ENCODE measurements around the gene NPSR1.

The NPSR1 gene

DNA sequence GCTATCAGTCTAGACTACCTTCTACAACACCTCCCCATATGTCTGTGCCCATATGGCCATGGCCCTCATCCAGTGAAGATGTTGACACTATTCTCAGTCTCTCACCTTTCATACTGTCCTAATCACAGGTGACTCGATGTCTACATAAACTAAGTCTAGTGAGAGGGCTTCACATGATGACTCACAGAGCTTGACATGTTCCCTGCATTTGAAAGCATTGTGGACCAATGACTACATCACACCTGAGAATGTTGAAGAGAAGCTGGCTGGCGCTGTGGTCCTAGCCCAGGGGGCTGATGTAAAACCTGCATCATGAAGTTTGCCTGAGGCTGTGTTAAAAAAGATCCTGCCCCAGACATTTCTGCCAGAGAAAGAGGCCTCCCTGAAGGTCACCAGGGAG, 167.2 kb downstream of the NPSR1 start:
- H3K27ac ChIP-seq, result no peak overlapping the region
- 0 out of 2 replicates have a peak, but pooled peaks cover 6% of the 10 kb centered on the region for H3K4me1 ChIP-seq
- H3K9me3 ChIP-seq, result no peaks in the 10 kb centered on the region
- no peak overlapping the region for H3K9ac ChIP-seq
- no peaks in the 10 kb centered on the region for H3K36me3 ChIP-seq
- H4K20me1 ChIP-seq, result no peaks in the 10 kb centered on the region
- H3K4me3 ChIP-seq, result no peak overlapping the region
- H3K4me2 ChIP-seq, result no peak overlapping the region
- no peaks in the 10 kb centered on the region for H3K27me3 ChIP-seq
- TF ChIP-seq Cebpa-rat (IDR thresholded peaks at IDR 0.05), result no peak

DNA sequence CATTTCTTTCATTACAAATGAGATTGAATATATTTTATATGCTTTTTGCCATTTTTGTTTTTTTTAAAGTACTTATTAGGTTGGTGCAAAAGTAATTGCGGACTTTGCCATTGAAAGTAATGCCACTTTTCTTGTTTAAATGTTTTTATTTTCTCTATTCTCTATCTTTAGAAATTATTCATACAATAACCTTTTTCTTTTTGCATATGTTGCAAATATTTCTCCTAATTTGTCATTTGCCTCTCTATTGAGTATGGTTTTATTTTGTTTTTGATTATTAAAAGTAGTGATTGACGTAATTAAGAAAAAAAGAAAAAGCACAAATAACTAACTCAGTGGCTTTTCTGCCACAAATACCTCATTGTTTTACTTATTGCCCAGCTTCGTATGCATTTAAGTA, 172.4 kb downstream of the NPSR1 start:
- H3K4me1 ChIP-seq, result 0 out of 2 replicates have a peak, but pooled peaks cover 6% of the 10 kb centered on the region
- H3K9me3 ChIP-seq, result no peaks in the 10 kb centered on the region
- no peaks in the 10 kb centered on the region for H3K27me3 ChIP-seq
- no peak overlapping the region for H3K4me2 ChIP-seq
- H3K9ac ChIP-seq, result no peak overlapping the region
- TF ChIP-seq Cebpa-rat (IDR thresholded peaks at IDR 0.05), result no peak
- no peak overlapping the region for H3K4me3 ChIP-seq
- no peak overlapping the region for H3K27ac ChIP-seq
- no peaks in the 10 kb centered on the region for H3K36me3 ChIP-seq
- no peaks in the 10 kb centered on the region for H4K20me1 ChIP-seq

DNA sequence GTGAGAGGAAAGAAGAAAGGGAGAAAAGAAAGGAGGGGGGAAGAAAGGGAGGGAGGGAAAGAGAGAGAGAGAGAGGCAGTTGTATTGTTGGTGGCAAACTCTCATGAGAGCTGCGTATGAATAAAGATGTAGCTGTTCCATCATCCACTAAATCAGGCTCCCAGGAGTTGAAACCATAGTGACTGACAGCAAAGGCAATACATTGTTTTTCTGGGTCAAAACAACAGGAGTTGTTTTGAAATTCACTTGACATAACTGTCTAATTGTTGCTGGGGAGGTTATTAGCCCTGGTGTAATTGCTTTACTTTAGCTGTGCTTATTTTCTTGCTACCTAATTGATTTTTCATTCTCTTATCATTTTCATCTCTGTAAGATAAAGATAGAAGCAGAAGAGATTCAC, 173.4 kb downstream of the NPSR1 start:
- Histone ChIP-seq H3K9ac (no peak overlapping the region), H3K4me1 (no peaks in the 10 kb centered on the region), H3K27me3 (no peaks in the 10 kb centered on the region), H3K9me3 (no peaks in the 10 kb centered on the region), H3K27ac (no peak overlapping the region), H4K20me1 (no peaks in the 10 kb centered on the region), H3K4me2 (no peak overlapping the region), H3K4me3 (no peak overlapping the region), H3K36me3 (no peaks in the 10 kb centered on the region)
- no peak for TF ChIP-seq Cebpa-rat (IDR thresholded peaks at IDR 0.05)

DNA sequence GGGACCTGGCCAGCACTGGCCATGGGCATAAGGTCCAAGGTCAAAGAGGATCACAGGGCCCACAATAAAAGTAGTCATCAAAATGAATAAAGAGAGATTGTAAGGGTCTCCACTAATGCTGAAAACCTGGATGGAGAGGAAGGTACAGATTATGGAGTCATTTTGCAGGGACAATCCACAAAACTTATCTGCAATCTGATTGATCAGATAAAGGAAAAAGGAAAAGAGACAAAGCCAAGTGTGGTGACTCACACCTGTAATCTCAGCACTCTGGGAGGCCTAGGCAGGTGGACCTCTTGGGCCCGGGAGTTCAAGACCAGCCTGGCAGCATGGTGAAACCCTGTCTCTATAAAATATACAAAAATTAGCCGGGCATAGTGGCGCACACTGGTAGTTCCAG, 174.0 kb downstream of the NPSR1 start:
- no peak overlapping the region for H3K4me3 ChIP-seq
- no peaks in the 10 kb centered on the region for H3K27me3 ChIP-seq
- H3K27ac ChIP-seq, result no peak overlapping the region
- H3K4me2 ChIP-seq, result no peak overlapping the region
- no peak for TF ChIP-seq Cebpa-rat (IDR thresholded peaks at IDR 0.05)
- H3K9ac ChIP-seq, result no peak overlapping the region
- no peaks in the 10 kb centered on the region for H3K9me3 ChIP-seq
- no peaks in the 10 kb centered on the region for H4K20me1 ChIP-seq
- H3K36me3 ChIP-seq, result no peaks in the 10 kb centered on the region
- no peaks in the 10 kb centered on the region for H3K4me1 ChIP-seq

DNA sequence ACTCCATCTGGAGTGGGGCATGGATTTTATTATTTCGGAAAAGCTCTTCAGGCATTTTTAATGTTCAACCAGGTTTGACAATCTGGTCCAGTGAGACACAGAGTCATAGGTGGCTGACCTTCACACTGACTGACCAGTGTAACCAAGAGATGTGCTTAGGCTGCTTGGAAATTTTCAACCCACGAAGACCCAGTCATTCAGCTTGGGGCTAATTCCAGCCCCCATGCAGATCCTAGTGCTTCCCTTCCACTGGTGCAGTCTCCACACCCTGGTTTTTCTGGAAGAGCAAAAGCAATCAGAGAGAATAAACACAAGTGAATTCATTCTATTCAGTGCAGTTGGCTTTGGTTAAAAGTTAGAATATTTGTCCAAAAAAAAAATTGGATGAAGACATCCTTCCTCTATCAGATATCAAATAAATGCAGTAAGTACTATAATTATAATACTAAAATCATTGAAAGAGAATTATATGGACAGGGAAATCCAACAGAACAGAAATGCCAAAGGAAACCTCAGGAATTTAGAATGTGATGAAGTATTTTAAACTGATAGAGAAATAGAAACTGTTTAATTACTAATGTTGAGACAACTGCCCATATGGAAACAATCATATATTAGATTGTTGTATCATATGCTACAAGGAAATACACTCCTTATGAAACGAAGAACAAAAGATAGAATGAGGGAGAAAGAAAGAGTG, 178.0 kb downstream of the NPSR1 start:
- Histone ChIP-seq H3K9me3 (no peaks in the 10 kb centered on the region), H3K27me3 (no peaks in the 10 kb centered on the region)

GRCh38 chr7:34837316-34837715, 179.3 kb downstream of the NPSR1 start:
- Histone ChIP-seq H3K4me1 (no peaks in the 10 kb centered on the region), H3K4me3 (no peak overlapping the region), H3K4me2 (no peak overlapping the region), H3K27me3 (no peaks in the 10 kb centered on the region), H4K20me1 (no peaks in the 10 kb centered on the region), H3K9me3 (no peaks in the 10 kb centered on the region), H3K9ac (no peak overlapping the region), H3K36me3 (no peaks in the 10 kb centered on the region), H3K27ac (no peak overlapping the region)
- TF ChIP-seq Cebpa-rat (IDR thresholded peaks at IDR 0.05), result no peak

More for the DNA sequence above, 178.0 kb downstream of the NPSR1 start:
- H3K4me1 ChIP-seq, result no peaks in the 10 kb centered on the region
- H3K36me3 ChIP-seq, result no peaks in the 10 kb centered on the region
- no peak overlapping the region for H3K4me2 ChIP-seq
- no peaks in the 10 kb centered on the region for H4K20me1 ChIP-seq
- no peak for TF ChIP-seq Cebpa-rat (IDR thresholded peaks at IDR 0.05)
- H3K9ac ChIP-seq, result no peak overlapping the region
- H3K4me3 ChIP-seq, result no peak overlapping the region
- no peak overlapping the region for H3K27ac ChIP-seq

- Histone ChIP-seq H3K9me3 (no peaks in the 10 kb centered on the region), H3K27ac (no peak overlapping the region), H3K27me3 (no peaks in the 10 kb centered on the region), H3K9ac (no peak overlapping the region), H4K20me1 (no peaks in the 10 kb centered on the region), H3K4me2 (no peak overlapping the region), H3K4me1 (no peaks in the 10 kb centered on the region), H3K4me3 (no peak overlapping the region), H3K36me3 (no peaks in the 10 kb centered on the region)
- TF ChIP-seq Cebpa-rat (IDR thresholded peaks at IDR 0.05), result no peak
These were observed 179.8 kb downstream of the NPSR1 start for GRCh38 chr7:34837801-34838201.

- H3K36me3 ChIP-seq, result no peaks in the 10 kb centered on the region
- no peak for TF ChIP-seq Cebpa-rat (IDR thresholded peaks at IDR 0.05)
- H3K9me3 ChIP-seq, result no peaks in the 10 kb centered on the region
- H3K27me3 ChIP-seq, result no peaks in the 10 kb centered on the region
- no peak overlapping the region for H3K9ac ChIP-seq
- H3K27ac ChIP-seq, result no peak overlapping the region
- no peak overlapping the region for H3K4me2 ChIP-seq
- H3K4me3 ChIP-seq, result no peak overlapping the region
- no peaks in the 10 kb centered on the region for H4K20me1 ChIP-seq
- no peaks in the 10 kb centered on the region for H3K4me1 ChIP-seq
These were observed 180.3 kb downstream of the NPSR1 start for GRCh38 chr7:34838329-34838728.

- H3K4me1 ChIP-seq, result no peaks in the 10 kb centered on the region
- no peaks in the 10 kb centered on the region for H3K9me3 ChIP-seq
These were observed 181.6 kb downstream of the NPSR1 start for GRCh38 chr7:34839645-34840044.

DNA sequence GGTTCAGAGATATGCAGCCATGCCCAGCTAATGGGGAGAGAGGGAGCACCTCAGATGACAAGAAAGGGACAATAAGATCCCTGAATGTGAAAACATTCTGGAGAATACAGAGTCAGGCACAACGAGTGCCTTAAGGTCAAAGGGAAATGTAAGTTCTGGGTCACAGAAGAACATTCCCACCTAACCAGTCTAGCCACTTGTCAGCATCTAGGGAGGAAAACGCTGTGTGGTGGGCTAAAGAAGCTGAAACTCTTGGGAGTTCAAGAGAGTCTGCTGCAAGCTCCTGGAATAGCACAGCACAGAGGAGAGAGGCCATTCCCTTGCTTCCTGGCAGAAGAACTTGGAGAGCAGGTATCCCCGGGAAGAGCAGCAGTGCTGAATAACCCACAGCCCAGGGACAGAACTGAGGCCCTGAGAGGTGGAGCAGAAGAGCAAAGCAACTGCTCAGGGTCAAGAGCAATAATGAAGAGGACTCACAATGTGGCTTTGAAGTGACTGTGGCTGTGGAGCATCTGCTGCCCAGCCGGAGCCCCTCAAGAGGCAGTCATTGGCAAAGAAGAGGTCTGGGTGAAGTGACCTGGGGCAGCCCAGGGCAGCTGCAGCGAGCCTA, 182.3 kb downstream of the NPSR1 start:
- TF ChIP-seq Cebpa-rat (IDR thresholded peaks at IDR 0.05), result no peak
- Histone ChIP-seq H3K4me2 (no peak overlapping the region), H3K9ac (no peak overlapping the region), H3K36me3 (no peaks in the 10 kb centered on the region), H3K27me3 (no peaks in the 10 kb centered on the region), H3K4me3 (no peak overlapping the region), H3K27ac (no peak overlapping the region), H3K9me3 (no peaks in the 10 kb centered on the region), H4K20me1 (no peaks in the 10 kb centered on the region), H3K4me1 (no peaks in the 10 kb centered on the region)

More at GRCh38 chr7:34839645-34840044, 181.6 kb downstream of the NPSR1 start:
- Histone ChIP-seq H3K4me3 (no peak overlapping the region), H3K36me3 (no peaks in the 10 kb centered on the region), H4K20me1 (no peaks in the 10 kb centered on the region), H3K9ac (no peak overlapping the region), H3K27ac (no peak overlapping the region), H3K4me2 (no peak overlapping the region), H3K27me3 (no peaks in the 10 kb centered on the region)
- TF ChIP-seq Cebpa-rat (IDR thresholded peaks at IDR 0.05), result no peak
